ENCODE results near the gene IL17RD. TPM values are rescaled to one million over a fixed set of nuclear protein-coding genes. Genes with fewer than 3 reads are reported as not detected.

IL17RD gene
- polyA plus RNA-seq, 1 experiment = 1.4 TPM

DNA sequence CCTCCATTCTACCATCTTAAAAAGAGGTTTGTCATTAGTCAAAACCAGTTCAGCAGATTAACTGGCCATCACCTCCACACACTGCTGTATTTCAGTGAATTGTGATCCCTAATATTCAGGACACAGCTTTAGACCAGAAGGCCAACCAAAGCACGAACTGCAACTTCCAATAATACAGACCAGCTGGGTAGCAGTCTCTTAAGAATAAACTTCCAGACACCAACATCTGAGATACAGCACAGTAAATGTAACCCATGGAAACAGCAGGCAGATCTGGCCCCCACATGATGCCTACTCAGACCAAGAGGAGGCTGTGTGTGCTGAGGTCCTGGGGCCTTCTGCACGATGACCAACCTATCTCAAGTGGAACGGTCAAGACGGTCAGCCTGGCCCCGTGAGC is 69.8 kb downstream of the IL17RD start:
- H3K27ac ChIP-seq (ENCODE audit: low read depth, low read length) = no peak overlapping the region
- H3K27me3 ChIP-seq (ENCODE audit: control insufficient read depth, insufficient read depth, low read length) = no peaks in the 10 kb centered on the region
- H3K9me3 ChIP-seq (ENCODE audit: control insufficient read depth, insufficient read depth, low read length) = no peaks in the 10 kb centered on the region
- ChIA-PET POLR2A (no interaction called here), CTCF (interaction anchor here (0.5 to 1.4 kb wide), 5 partner anchors 99 to 502 kb away, joined by 3 to 9 read pairs (median 4); no protein-coding TSS in a partner anchor)
- H3K4me3 ChIP-seq (ENCODE audit: low read depth, low read length) = no peak overlapping the region
- no peak for DNase-seq (ENCODE audit: low read depth, low spot score)
- TF ChIP-seq CTCF (IDR thresholded peaks at IDR 0.05; ENCODE audit: low read depth, low read length) = no peak

- CTCF ChIA-PET = interaction anchor here (0.7 to 1.2 kb wide), 4 partner anchors 99 to 214 kb away, joined by 3 to 10 read pairs (median 4); no protein-coding TSS in a partner anchor
- H3K27ac ChIP-seq (ENCODE audit: low read depth, low read length) = no peak overlapping the region
These were observed 70.6 kb downstream of the IL17RD start for GRCh38 chr3:57094575-57094974.

DNA sequence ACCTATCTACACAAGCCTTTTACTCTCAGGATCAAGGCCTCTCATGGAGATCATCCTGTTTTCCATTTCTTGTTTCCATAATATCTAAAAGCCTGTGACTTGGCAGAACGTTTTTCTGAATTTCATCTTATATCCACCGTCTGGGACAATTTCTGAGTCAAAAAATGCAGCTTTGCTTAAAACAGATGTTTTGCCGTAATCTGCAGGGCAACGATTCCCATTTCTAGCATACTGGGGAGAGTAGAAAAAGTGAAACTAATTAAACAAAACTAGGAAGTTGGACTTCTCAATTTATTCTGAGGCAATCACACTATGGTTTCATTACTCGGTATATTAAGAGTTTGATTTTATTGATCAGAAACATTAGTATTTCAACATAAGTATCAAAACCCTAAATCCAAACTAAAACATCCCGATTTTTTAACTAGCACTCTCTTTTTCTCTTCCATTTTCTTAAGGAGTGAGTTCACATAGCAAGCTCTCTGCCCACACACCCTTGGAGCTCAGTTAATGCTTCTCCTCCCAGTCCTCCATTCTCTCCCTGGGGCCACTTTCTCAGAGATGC is 71.1 kb downstream of the IL17RD start:
- no peak for TF ChIP-seq CTCF (IDR thresholded peaks at IDR 0.05; ENCODE audit: low read depth, low read length)
- no peak for DNase-seq (ENCODE audit: low read depth, low spot score)
- POLR2A ChIA-PET = no interaction called here
- Histone ChIP-seq H3K27me3 (ENCODE audit: control insufficient read depth, insufficient read depth, low read length) (no peaks in the 10 kb centered on the region), H3K4me3 (ENCODE audit: low read depth, low read length) (no peak overlapping the region), H3K9me3 (ENCODE audit: control insufficient read depth, insufficient read depth, low read length) (no peaks in the 10 kb centered on the region), H3K27ac (ENCODE audit: low read depth, low read length) (no peak overlapping the region)
- CTCF ChIA-PET = interaction anchor here (0.7 to 1.2 kb wide), 4 partner anchors 98 to 213 kb away, joined by 3 to 10 read pairs (median 4); no protein-coding TSS in a partner anchor

More at GRCh38 chr3:57094575-57094974, 70.6 kb downstream of the IL17RD start:
- H3K9me3 ChIP-seq (ENCODE audit: control insufficient read depth, insufficient read depth, low read length) = no peaks in the 10 kb centered on the region
- no peak overlapping the region for H3K4me3 ChIP-seq (ENCODE audit: low read depth, low read length)
- POLR2A ChIA-PET = no interaction called here
- no peaks in the 10 kb centered on the region for H3K27me3 ChIP-seq (ENCODE audit: control insufficient read depth, insufficient read depth, low read length)
- peak; percentile 39 for DNase-seq (ENCODE audit: low read depth, low spot score)
- TF ChIP-seq CTCF (IDR thresholded peaks at IDR 0.05; ENCODE audit: low read depth, low read length) = no peak

DNA sequence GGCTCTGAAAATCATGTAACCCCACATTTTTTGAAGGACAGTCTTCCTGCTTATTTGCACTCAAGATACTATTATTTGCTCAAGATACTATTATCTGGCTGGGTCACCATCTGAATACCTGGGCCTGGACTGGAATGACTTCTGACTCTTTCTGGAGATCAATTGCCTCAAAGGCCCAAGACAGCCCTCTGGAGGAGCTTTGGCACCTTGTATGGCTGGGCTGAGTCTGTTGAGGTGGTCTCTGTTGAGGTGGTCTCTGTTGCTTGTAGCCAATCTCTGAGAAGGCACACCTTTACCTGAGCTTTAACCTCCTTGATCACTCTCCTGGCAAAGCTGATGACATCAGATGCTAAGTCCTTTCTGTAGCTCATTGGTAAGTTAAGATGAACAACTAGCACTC is 71.7 kb downstream of the IL17RD start:
- no peak for TF ChIP-seq CTCF (IDR thresholded peaks at IDR 0.05; ENCODE audit: low read depth, low read length)
- Histone ChIP-seq H3K27ac (ENCODE audit: low read depth, low read length) (no peak overlapping the region), H3K27me3 (ENCODE audit: control insufficient read depth, insufficient read depth, low read length) (no peaks in the 10 kb centered on the region), H3K4me3 (ENCODE audit: low read depth, low read length) (no peak overlapping the region), H3K9me3 (ENCODE audit: control insufficient read depth, insufficient read depth, low read length) (no peaks in the 10 kb centered on the region)
- ChIA-PET POLR2A (no interaction called here), CTCF (no interaction called here)
- no peak for DNase-seq (ENCODE audit: low read depth, low spot score)

DNA sequence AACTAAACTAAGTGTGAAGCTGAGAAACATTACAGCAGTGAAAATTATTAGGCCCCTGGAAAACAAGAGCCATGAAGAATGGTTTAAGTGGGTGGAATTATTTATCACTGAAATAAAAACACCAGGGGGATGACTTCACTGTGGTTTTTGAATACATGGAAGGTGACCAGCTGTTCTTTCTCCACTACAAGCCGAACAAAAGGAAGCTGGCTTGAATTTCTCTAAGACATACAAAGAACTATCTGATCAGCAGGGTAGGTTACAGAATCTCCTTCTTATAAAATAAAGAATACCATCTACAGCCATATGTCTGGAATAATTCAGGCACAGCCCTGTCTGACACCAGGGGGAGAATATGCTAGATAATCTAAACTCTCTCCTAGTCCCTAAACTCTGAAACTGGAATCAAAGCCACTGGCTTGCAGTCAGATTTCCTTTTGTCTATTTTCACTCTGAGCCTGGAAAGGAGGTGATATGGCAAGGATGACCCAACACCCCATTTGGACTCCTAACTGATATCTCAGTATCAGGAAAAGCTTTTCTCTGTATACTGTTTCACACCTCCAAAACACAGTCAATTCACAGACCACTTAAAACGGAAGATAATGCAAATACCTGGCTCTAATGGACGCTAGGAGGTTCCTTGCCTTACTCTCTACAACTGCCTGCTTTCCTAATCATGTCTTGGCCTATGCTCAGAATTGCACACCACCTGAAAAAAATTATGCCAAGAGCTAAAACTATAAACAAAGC is 73.5 kb downstream of the IL17RD start:
- DNase-seq (ENCODE audit: low read depth, low spot score) = peak; percentile 68
- Histone ChIP-seq H3K27me3 (ENCODE audit: control insufficient read depth, insufficient read depth, low read length) (no peaks in the 10 kb centered on the region), H3K4me3 (ENCODE audit: low read depth, low read length) (no peak overlapping the region), H3K9me3 (ENCODE audit: control insufficient read depth, insufficient read depth, low read length) (no peaks in the 10 kb centered on the region), H3K27ac (ENCODE audit: low read depth, low read length) (peak overlapping the region; percentile 58)
- POLR2A ChIA-PET = interaction anchor here (0.7 kb wide), 1 partner anchor 35 kb away, joined by 3 read pairs; no protein-coding TSS in a partner anchor
- peak; percentile 22; the same call in 1 of the 2 replicates for TF ChIP-seq CTCF (IDR thresholded peaks at IDR 0.05; ENCODE audit: low read depth, low read length)
- CTCF ChIA-PET = interaction anchor here (0.7 to 2.0 kb wide), 4 partner anchors 8 to 96 kb away, joined by 3 to 9 read pairs (median 4); no protein-coding TSS in a partner anchor

Data from AG04450 (cell line).